Breast epithelium (tissue), 4 donors: ENCODE measurements around the gene FBLN2. TPM values are rescaled to one million over a fixed set of nuclear protein-coding genes. Genes with fewer than 3 reads are reported as not detected.

Experiments
- DNase-seq, 2 donors: peaks; one replicate each; pipeline ENCODE4 v3.0.0-alpha.2; 2019; ENCODE audit warnings: low spot score in 2 of 2
- H3K27ac ChIP-seq, 2 donors: fragments of 200-600 bp; sonication (generic) in 1 of 2; one replicate each; pipeline ENCODE4 v1.5.1; 2016 to 2019; ENCODE audit warnings: mild to moderate bottlenecking in 1 of 2
- H3K27me3 ChIP-seq, 2 donors: fragments of 200-600 bp; sonication (generic) in 1 of 2; one replicate each; pipeline versions ENCODE4 v1.5.1 to v1.6.0; 2017 to 2019; ENCODE audit warnings: control low read depth in 1 of 2, mild to moderate bottlenecking in 1 of 2
- H3K36me3 ChIP-seq: fragments of 200-600 bp; one replicate; pipeline ENCODE4 v1.5.1; 2019
- H3K4me1 ChIP-seq, 2 donors: fragments of 200-600 bp; sonication (generic); one replicate each; pipeline ENCODE4 v1.5.1; 2016 to 2019; ENCODE audit warnings: control low read depth in 1 of 2
- H3K4me3 ChIP-seq, 3 donors: fragments of 200-600 bp; sonication (generic); 1 replicate in 2 of 3; 2 replicates in 1 of 3; pipeline ENCODE4 v1.5.1; 2016 to 2019; ENCODE audit warnings: mild to moderate bottlenecking in 3 of 3, moderate library complexity in 2 of 3
- H3K9me3 ChIP-seq, 2 donors: fragments of 200-600 bp; sonication (generic) in 1 of 2; one replicate each; pipeline ENCODE4 v1.5.1; 2016 to 2019; ENCODE audit warnings: control low read depth in 1 of 2
- CTCF ChIP-seq, 3 donors: fragments of 450-650 bp; IDR thresholded peaks; one replicate each; pipeline ENCODE4 v1.5.1; 2016 to 2017; ENCODE audit warnings: antibody characterized with exemption in 3 of 3, mild to moderate bottlenecking in 3 of 3, moderate library complexity in 3 of 3
- POLR2A ChIP-seq: fragments of 450-650 bp; IDR thresholded peaks from one replicate; pipeline ENCODE4 v1.6.1; 2016; ENCODE audit warnings: antibody characterized with exemption, mild to moderate bottlenecking, moderate library complexity
- POLR2AphosphoS5 ChIP-seq, 3 donors: sonication (generic); formaldehyde crosslinking; IDR thresholded peaks; one replicate each; pipeline ENCODE4 v1.6.1; 2017; ENCODE audit warnings: antibody characterized with exemption in 3 of 3
- intact Hi-C: fragments of 100-400 bp; cut with DNase I; formaldehyde crosslinking; loops from one replicate; pipeline ENCODE4 v1.15.1; 2023; ENCODE audit warnings: low total_unique reads
- total RNA-seq, 3 donors: library from RNA; depleted of rRNA; stranded (reverse); fragments of >200 nt; gene quantifications; one replicate each; pipeline ENCODE4 v1.1.0, GENCODE V29; 2016

Gene FBLN2
- total RNA-seq, 3 donors from 2014 or later, result 43.5 to 663 (median 81.3) TPM

- Histone ChIP-seq H3K27ac (peak overlapping the region in 1 of 2 donors; percentile 61), H3K9me3 (no peaks in the 10 kb centered on the region), H3K27me3 (no peaks in the 10 kb centered on the region), H3K4me1 (no peaks in the 10 kb centered on the region), H3K4me3 (no peak overlapping the region), H3K36me3 (no peaks in the 10 kb centered on the region)
- no peak for TF ChIP-seq CTCF (IDR thresholded peaks at IDR 0.05)
- no peak for TF ChIP-seq POLR2AphosphoS5 (IDR thresholded peaks at IDR 0.05)
- TF ChIP-seq POLR2A, result no peak
- no peak for DNase-seq
- intact Hi-C loops, result no loop called here
Measured at GRCh38 chr3:13556207-13556606, 7.3 kb downstream of the FBLN2 start.

- no peaks in the 10 kb centered on the region for H3K27me3 ChIP-seq
- no peak overlapping the region for H3K4me3 ChIP-seq
- TF ChIP-seq POLR2AphosphoS5 (IDR thresholded peaks at IDR 0.05) (no peak), CTCF (IDR thresholded peaks at IDR 0.05) (no peak), POLR2A (no peak)
- H3K27ac ChIP-seq, result peak overlapping the region in 1 of 2 donors; percentile 61
- H3K9me3 ChIP-seq, result no peaks in the 10 kb centered on the region
- DNase-seq, result no peak
- H3K4me1 ChIP-seq, result no peaks in the 10 kb centered on the region
- intact Hi-C loops, result no loop called here
- no peaks in the 10 kb centered on the region for H3K36me3 ChIP-seq
Measured at GRCh38 chr3:13556917-13557316, 8.0 kb downstream of the FBLN2 start.

- TF ChIP-seq POLR2A (no peak), POLR2AphosphoS5 (IDR thresholded peaks at IDR 0.05) (no peak), CTCF (IDR thresholded peaks at IDR 0.05) (no peak)
- Histone ChIP-seq H3K27me3 (no peaks in the 10 kb centered on the region), H3K4me1 (no peaks in the 10 kb centered on the region), H3K9me3 (no peaks in the 10 kb centered on the region), H3K36me3 (no peaks in the 10 kb centered on the region), H3K4me3 (no peak overlapping the region), H3K27ac (no peak overlapping the region)
- intact Hi-C loops, result no loop called here
- DNase-seq, result no peak
Measured at GRCh38 chr3:13557417-13557816, 8.5 kb downstream of the FBLN2 start.

GRCh38 chr3:13557926-13558325, 9.0 kb downstream of the FBLN2 start:
- Histone ChIP-seq H3K9me3 (no peaks in the 10 kb centered on the region), H3K27me3 (no peaks in the 10 kb centered on the region), H3K4me1 (no peaks in the 10 kb centered on the region), H3K4me3 (no peak overlapping the region), H3K27ac (peak overlapping the region in 1 of 2 donors; percentile 30), H3K36me3 (no peaks in the 10 kb centered on the region)
- intact Hi-C loops, result no loop called here
- no peak for TF ChIP-seq POLR2A
- TF ChIP-seq CTCF (IDR thresholded peaks at IDR 0.05), result no peak
- no peak for TF ChIP-seq POLR2AphosphoS5 (IDR thresholded peaks at IDR 0.05)
- no peak for DNase-seq

- no peaks in the 10 kb centered on the region for H3K9me3 ChIP-seq
- H3K27me3 ChIP-seq, result no peaks in the 10 kb centered on the region
- H3K36me3 ChIP-seq, result no peaks in the 10 kb centered on the region
- TF ChIP-seq POLR2AphosphoS5 (IDR thresholded peaks at IDR 0.05) (no peak), POLR2A (no peak), CTCF (IDR thresholded peaks at IDR 0.05) (no peak)
- intact Hi-C loops, result no loop called here
- no peaks in the 10 kb centered on the region for H3K4me1 ChIP-seq
- H3K4me3 ChIP-seq, result no peak overlapping the region
- no peak overlapping the region for H3K27ac ChIP-seq
- DNase-seq, result no peak
Measured at GRCh38 chr3:13558651-13559050, 9.7 kb downstream of the FBLN2 start.
